Measurements from ENCODE around the gene DYNC1H1.
A peak's percentile ranks its signal among the peaks of the same experiment; 100 is the strongest.
"Not testable (repeated sequence)": the region's sequence is repeated elsewhere in the genome, so short reads cannot be mapped to it uniquely, and the experiment has no call there.

DYNC1H1 gene

DNA sequence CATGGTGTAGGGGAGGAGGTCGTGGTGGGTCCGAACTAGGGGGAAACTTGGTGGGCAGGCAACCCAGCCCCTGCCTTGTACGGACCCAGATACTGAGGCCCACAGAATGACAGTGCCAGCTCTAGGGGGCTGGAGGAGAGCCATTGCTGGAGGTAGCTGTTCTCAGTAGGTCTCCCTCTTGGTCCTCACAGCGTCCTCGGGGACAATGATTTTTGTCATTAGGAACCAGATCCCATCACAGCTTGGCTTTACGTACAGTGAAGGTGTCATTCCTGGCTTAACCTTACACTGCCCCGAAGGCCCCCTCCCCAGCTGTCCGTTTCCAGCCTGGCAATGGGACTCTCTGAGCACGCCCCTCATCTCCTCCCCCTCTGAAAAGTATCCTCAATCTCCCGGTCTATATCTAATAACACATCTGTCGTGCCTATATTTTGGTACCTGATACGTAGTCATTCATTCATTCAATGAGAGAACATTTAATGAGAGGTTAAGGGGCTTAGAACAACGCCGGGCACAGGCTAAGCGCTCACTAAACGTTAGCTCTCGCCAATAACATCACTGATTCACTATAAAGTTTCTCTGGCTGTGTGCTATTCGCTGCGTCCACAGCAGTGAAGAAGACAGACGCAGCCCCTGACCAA is 597 bp upstream of the DYNC1H1 start:
- DNase-seq, result no peak
- peaks cover 8 to 9% of the 10 kb centered on the region in 2 donors for H3K36me3 Mint-ChIP-seq
- peaks cover 17 to 42% of the 10 kb centered on the region in 2 donors for H3K4me1 Mint-ChIP-seq
- peak overlapping the region; percentile 66 to 77 for H3K4me3 Mint-ChIP-seq
- H3K27ac Mint-ChIP-seq, result peak overlapping the region; percentile 88
- H3K9me3 Mint-ChIP-seq, result no peaks in the 10 kb centered on the region
- H3K27me3 Mint-ChIP-seq, result no peaks in the 10 kb centered on the region
- ATAC-seq (replicated peaks), result no peak

DNA sequence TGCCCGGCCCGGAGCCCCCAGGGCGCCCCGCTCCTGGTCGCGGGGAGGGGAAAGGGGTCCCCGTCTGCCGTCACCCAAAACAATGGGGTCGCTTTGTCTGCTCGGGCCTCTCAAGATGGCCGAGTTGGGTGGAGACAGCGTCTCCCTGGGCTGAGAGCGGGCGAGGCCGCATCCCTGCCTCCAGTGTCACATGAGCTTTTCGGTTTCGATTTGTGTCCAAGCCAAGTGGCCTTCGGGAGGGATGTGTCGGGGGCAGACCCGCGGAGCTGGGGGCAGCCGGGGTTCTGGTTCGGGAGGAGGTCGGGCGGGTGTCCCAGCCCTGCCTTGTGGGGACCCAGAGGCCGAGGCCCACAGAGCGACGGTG is 790 bp downstream of the DYNC1H1 start:
- Mint-ChIP-seq H3K9me3 (no peaks in the 10 kb centered on the region), H3K4me3 (peak overlapping the region; percentile 94 to 98), H3K36me3 (peaks cover 14 to 18% of the 10 kb centered on the region in 2 donors), H3K27ac (peak overlapping the region; percentile 96), H3K27me3 (no peaks in the 10 kb centered on the region), H3K4me1 (peaks cover 23 to 49% of the 10 kb centered on the region in 2 donors)
- ATAC-seq (replicated peaks) (peak; percentile 58 to 59), DNase-seq (peak; percentile 56)

DNA sequence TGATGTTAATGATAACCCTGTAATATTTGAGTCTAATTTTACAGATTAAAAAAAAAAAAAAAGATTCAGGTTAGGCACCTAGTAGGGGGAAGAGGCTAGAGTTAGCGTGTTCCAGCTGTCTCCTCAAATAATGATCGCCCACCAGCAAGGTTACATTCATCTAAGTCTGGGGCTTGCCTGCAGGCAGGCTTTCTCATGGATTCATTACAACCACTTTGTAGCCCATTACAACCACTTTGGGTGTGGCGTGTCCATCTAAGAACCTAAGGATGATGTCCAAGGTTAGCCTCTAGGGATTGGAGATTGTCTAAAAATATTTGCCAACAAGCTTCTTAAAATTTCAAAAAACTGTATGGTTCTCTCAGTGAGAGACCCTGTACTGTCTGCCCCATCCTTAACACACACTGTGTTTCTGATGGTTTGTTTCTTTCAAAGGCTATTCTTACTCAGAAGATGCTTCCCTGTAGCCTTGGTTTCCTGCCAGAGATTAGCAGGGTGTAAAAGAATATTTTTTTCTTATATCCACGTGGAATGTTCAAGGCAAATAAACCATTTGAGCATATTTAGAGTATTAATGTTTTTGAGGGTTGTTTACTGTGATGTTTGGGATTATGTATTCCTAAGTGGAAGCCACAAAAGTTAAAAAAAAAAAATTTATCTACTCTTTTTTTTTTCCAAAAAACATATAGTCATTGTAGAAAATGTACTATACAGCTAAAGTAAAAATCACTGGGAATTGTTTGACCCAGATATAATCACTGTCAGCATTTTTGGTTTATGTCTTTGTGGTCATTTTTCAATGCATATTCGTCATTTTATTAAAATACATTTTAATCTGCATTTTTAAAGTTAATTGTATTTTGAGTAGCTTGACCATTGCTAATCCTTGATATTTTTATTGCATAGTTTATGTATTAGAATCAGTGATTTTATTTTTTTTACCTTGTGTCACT is 1.7 kb downstream of the DYNC1H1 start:
- Mint-ChIP-seq H3K27ac (no peak overlapping the region), H3K4me1 (peaks cover 26 to 48% of the 10 kb centered on the region in 2 donors), H3K36me3 (peaks cover 14 to 24% of the 10 kb centered on the region in 2 donors), H3K9me3 (no peaks in the 10 kb centered on the region), H3K27me3 (no peaks in the 10 kb centered on the region), H3K4me3 (peak overlapping the region; percentile 94 to 98)
- ATAC-seq (replicated peaks) (no peak), DNase-seq (no peak)

DNA sequence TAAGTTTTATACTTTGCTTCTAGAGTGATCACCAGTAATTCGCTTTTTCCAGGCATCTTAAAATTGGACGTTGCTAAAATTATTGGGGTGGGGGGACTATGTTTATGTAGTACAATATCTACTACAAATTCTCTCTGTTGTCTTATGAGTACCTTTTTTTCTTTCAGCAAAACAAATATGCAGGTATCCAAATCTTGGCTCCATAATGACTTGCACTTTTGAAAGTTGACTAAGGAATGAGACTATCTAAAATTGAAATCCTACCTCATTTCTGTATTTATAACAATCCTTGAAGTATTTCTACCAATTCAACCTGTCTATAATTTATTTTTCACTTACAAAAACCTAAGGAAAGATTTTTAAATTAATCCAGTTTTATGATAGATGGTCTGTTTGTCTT is 2.4 kb downstream of the DYNC1H1 start:
- Mint-ChIP-seq H3K9me3 (no peaks in the 10 kb centered on the region), H3K27ac (no peak overlapping the region), H3K27me3 (no peaks in the 10 kb centered on the region), H3K4me3 (peak overlapping the region in 1 of 2 donors; percentile 52), H3K4me1 (peaks cover 21 to 44% of the 10 kb centered on the region in 2 donors), H3K36me3 (peaks cover 14 to 24% of the 10 kb centered on the region in 2 donors)
- ATAC-seq (replicated peaks), result no peak
- DNase-seq, result no peak

DNA sequence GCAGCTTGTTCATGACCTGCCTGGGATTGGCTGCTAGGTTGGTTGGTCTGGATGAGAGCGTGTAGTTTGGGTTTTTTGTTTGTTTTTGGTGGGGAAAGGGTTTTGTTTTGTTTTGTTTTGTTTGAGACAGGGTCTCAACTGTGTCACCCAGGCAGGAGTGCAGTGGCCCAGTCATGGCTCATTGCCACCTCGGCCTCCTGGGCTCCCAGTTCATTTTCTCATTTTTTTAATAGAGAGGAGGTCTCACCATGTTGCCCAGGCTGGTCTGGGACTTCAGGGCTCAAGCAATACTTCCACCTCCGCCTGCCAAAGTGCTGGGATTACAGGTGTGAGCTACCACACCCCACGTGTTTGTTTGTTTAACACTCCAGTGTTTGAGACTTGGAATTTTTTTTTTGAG is 3.8 kb downstream of the DYNC1H1 start:
- Mint-ChIP-seq H3K9me3 (no peaks in the 10 kb centered on the region), H3K27ac (peak overlapping the region; percentile 22)
- DNase-seq, result no peak

DNA sequence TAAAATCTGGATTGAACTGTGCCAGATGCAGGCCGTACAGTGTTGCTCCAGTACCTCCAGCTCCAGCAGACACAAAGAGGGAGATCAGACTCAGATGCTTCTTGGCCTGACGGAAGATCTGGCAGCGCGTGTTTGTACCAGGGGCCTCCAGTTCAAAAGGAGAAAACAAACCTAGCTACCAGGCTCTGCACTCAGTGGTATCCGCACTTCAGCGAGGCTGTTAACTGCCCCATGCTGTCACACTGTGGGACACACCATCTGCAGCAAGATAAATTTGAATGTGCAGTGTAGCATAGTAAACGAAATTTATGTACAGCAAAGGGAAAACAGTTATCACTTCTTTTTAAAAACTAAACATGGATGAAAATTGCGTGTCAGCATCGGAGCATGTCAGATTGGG is 5.1 kb downstream of the DYNC1H1 start:
- H3K27ac Mint-ChIP-seq, result peak overlapping the region; percentile 71
- H3K36me3 Mint-ChIP-seq, result peaks cover 13 to 27% of the 10 kb centered on the region in 2 donors
- no peak for DNase-seq
- ATAC-seq (replicated peaks), result peak in 1 of 2 donors; percentile 26
- peaks cover 21 to 37% of the 10 kb centered on the region in 2 donors for H3K4me1 Mint-ChIP-seq
- no peaks in the 10 kb centered on the region for H3K27me3 Mint-ChIP-seq
- H3K9me3 Mint-ChIP-seq, result no peaks in the 10 kb centered on the region
- peak overlapping the region in 1 of 2 donors; percentile 25 for H3K4me3 Mint-ChIP-seq

More for the DNA sequence above, 3.8 kb downstream of the DYNC1H1 start:
- ATAC-seq (replicated peaks), result no peak
- Mint-ChIP-seq H3K36me3 (peaks cover 14 to 27% of the 10 kb centered on the region in 2 donors), H3K4me1 (peaks cover 25 to 44% of the 10 kb centered on the region in 2 donors), H3K27me3 (no peaks in the 10 kb centered on the region), H3K4me3 (no peak overlapping the region)

DNA sequence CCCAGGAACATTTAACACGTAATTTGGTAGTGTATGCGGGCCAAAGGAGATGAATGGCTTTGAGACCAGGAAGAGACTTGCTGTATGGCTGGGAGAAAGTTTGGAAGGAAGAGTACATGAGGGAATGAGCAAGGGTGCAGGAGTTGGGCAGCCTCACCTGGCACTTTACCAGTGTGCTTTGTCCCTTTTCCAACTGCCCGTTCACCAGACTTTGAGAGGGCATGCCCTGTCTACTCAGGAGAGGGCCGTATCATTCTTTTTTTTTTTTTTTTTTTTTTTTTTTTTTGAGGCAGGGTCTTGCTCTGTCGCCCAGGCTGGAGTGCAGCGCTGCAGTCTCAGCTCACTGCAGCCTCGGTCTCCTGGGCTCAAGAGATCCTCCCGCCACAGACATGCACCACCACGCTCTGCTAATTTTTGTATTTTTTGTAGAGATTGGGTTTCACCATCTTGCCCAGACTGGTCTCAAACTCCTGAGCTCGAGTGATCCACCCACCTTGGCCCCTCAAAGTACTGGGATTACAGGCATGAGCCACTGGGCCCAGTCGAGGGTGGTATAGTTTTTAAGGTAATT is 6.5 kb downstream of the DYNC1H1 start:
- Mint-ChIP-seq H3K27me3 (no peaks in the 10 kb centered on the region), H3K36me3 (peaks cover 15 to 35% of the 10 kb centered on the region in 2 donors), H3K9me3 (no peaks in the 10 kb centered on the region), H3K4me3 (no peak overlapping the region), H3K4me1 (peaks cover 26 to 32% of the 10 kb centered on the region in 2 donors), H3K27ac (peak overlapping the region; percentile 73)
- ATAC-seq (replicated peaks) (no peak), DNase-seq (no peak)

DNA sequence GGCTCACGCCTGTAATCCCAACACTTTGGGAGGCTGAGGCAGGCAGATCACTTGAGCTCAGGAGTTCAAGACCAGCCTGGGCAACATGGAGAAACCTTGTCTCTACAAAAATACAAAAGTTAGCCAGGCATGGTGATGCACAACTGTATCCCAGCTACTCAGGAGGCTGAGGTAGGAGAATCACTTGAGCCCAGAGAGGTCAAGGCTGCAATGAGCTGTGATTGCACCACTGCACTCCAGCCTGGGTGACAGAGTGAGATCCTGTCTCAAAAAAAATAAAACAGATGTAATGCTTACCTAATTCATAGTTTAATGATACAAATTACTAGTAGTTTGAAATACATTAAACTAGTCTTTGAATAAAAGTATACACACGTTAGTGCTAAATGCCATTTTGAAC is 7.1 kb downstream of the DYNC1H1 start:
- peaks cover 15 to 35% of the 10 kb centered on the region in 2 donors for H3K36me3 Mint-ChIP-seq
- H3K27ac Mint-ChIP-seq; H3K27me3 Mint-ChIP-seq; H3K9me3 Mint-ChIP-seq; ATAC-seq (replicated peaks); DNase-seq; H3K4me3 Mint-ChIP-seq: not testable (repeated sequence)
- peaks cover 26 to 32% of the 10 kb centered on the region in 2 donors for H3K4me1 Mint-ChIP-seq

DNA sequence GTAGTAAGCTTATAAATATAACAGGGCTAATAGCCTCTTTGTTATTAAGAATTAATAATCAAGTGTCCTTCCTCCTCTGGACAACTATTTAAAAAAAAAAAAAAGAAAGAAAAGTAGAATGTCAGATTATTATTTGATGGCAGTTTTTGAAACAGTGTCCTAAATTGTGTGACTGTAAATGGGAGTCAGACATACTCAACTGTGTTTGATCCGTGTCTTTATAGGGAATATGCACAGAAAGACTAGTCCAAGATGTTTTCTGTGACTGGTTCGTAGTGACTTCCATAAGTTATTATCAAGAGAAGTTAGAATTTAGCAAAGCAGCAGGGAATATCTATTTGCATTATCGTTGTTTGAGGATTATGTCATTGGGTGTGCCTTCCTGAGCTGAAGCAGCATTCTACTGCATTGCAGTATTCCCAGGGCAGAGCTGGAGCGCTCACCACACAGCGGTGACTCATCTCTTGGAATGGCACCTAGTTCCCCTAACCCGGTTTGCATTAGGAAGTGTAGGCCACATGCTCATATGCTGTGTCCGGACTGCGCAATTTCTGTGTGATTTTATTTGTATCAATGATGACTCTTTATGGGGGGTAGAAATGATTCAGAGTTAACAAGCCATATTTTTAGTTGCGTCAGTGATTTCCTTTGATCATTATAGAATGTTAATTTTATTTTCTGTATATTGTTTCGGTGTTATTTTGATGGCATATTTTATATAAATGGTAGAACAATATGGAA is 7.9 kb downstream of the DYNC1H1 start:
- DNase-seq (no peak), ATAC-seq (replicated peaks) (no peak)
- peaks cover 24 to 32% of the 10 kb centered on the region in 2 donors for H3K4me1 Mint-ChIP-seq
- no peaks in the 10 kb centered on the region for H3K27me3 Mint-ChIP-seq
- H3K4me3 Mint-ChIP-seq, result no peak overlapping the region
- no peak overlapping the region for H3K27ac Mint-ChIP-seq
- no peaks in the 10 kb centered on the region for H3K9me3 Mint-ChIP-seq
- peaks cover 16 to 36% of the 10 kb centered on the region in 2 donors for H3K36me3 Mint-ChIP-seq

DNA sequence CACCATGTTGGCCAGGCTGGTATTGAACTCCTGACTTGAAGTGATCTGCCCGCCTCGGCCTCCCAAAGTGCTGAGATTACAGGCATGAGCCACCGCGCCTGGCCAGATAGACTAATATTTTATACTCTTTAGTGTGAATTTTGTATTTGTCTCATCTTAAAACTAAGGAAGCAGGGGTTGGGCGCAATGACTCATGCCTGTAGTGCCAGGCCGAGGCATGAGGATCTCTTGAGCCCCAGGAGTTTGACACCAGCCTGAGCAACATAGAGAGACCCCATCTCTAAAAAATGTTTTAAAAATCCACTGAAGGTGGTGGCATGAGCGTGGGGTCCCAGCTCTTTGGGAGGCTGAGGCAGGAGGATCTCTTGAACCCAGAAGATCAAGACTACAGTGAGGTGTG is 9.0 kb downstream of the DYNC1H1 start:
- H3K36me3 Mint-ChIP-seq, result peaks cover 18 to 34% of the 10 kb centered on the region in 2 donors
- no peaks in the 10 kb centered on the region for H3K27me3 Mint-ChIP-seq
- H3K4me1 Mint-ChIP-seq, result peaks cover 20 to 26% of the 10 kb centered on the region in 2 donors
- H3K4me3 Mint-ChIP-seq, result no peak overlapping the region
- DNase-seq (no peak), ATAC-seq (replicated peaks) (no peak)
- H3K27ac Mint-ChIP-seq, result no peak overlapping the region
- no peaks in the 10 kb centered on the region for H3K9me3 Mint-ChIP-seq

DNA sequence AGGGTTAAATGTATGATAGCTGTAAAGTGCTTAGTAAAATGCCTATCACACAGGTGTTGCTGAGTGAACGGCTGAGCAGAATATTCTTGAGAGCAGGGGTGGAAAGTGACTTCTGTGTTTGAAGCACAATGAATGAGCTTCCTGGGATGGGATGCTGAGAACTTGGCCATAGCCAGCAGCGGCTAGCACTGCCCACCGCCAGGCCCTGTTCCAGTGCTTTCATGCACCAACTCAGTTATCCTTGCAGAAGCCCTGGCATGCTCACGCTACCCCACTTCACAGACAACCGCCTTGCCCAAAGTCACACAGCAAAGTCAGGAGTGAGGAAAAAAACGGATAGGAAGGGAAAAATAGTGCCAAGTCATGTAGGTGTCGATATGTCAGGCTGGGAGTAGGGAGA is 10.9 kb downstream of the DYNC1H1 start:
- no peak overlapping the region for H3K27ac Mint-ChIP-seq
- no peak overlapping the region for H3K4me3 Mint-ChIP-seq
- H3K4me1 Mint-ChIP-seq, result peaks cover 21 to 23% of the 10 kb centered on the region in 2 donors
- H3K27me3 Mint-ChIP-seq, result no peaks in the 10 kb centered on the region
- H3K36me3 Mint-ChIP-seq, result peaks cover 22 to 37% of the 10 kb centered on the region in 2 donors
- DNase-seq, result no peak
- no peaks in the 10 kb centered on the region for H3K9me3 Mint-ChIP-seq
- no peak for ATAC-seq (replicated peaks)

DNA sequence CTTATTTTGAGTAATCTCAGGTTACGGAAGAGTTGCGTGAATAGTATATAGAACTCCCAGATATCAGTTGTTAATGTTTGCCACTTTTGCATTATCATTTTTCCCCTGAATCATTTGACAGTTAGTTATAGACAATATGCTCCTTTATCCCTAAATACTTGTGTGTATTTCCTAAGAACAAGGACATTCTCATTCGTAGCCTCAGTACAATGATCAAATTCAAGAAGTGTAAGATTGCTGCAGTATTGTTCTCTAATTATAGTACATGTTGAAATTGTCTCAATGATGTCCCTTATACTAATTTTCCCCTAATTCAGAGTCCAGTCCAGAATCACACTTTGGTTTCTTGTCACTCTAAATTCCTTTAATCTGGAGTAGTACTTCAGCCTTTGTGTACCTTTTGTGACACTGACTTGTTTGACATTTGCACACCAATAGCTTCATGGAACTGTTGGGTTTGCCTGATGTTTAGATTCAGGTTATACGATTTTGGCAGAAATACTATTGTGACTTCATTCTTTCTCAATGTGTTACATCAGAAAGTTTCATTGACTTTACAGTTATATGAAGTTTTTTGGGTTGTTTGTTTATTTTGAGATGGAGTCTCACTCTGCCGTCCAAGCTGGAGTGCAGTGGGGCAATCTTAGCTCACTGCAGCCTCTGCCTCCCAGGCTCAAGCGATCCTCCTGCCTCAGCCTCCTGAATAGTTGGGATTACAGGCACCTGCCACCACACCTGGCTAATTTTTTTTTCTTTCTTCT is 13.1 kb downstream of the DYNC1H1 start:
- no peak for ATAC-seq (replicated peaks)
- Mint-ChIP-seq H3K27me3 (no peaks in the 10 kb centered on the region), H3K36me3 (peaks cover 26 to 39% of the 10 kb centered on the region in 2 donors), H3K27ac (peak overlapping the region; percentile 56), H3K4me1 (peaks cover 20 to 22% of the 10 kb centered on the region in 2 donors), H3K9me3 (no peaks in the 10 kb centered on the region), H3K4me3 (no peak overlapping the region)
- no peak for DNase-seq

DNA sequence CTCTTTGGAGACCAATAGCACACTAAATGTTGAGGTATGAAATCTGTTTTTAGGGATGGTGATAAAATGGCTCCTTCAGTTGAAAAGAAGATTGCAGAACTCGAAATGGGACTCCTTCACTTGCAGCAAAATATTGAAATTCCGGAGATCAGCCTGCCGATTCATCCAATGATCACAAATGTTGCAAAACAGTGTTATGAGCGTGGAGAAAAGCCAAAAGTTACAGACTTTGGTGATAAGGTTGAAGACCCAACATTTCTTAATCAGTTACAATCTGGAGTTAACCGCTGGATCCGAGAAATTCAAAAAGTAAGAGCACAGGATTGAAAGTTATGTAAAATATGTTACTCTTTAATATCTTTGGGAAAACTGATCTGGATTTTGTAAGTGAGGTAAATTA is 15.3 kb downstream of the DYNC1H1 start:
- ATAC-seq (replicated peaks), result no peak
- no peak for DNase-seq
- peaks cover 20 to 22% of the 10 kb centered on the region in 2 donors for H3K4me1 Mint-ChIP-seq
- peak overlapping the region; percentile 72 for H3K27ac Mint-ChIP-seq
- H3K27me3 Mint-ChIP-seq, result no peaks in the 10 kb centered on the region
- no peaks in the 10 kb centered on the region for H3K9me3 Mint-ChIP-seq
- no peak overlapping the region for H3K4me3 Mint-ChIP-seq
- H3K36me3 Mint-ChIP-seq, result peaks cover 37 to 51% of the 10 kb centered on the region in 2 donors

Measured in stimulated activated naive B cell treated with anti-CD40 and anti-IgM and Interleukin-4, amounts not matched to agents 10 μg/mL and 1 μg/mL and 100 μg/mL, for 72 hours (primary cell).